CD4-positive, alpha-beta T cell treated with Interleukin-21 for 1 hour (primary cell): ENCODE data around the gene G6PD.
"Not testable (repeated sequence)": the region's sequence is repeated elsewhere in the genome, so short reads cannot be mapped to it uniquely, and the experiment has no call there.

Experiments used
- DNase-seq: peaks from one replicate; pipeline ENCODE4 v3.0.0-alpha.2; 2020

Gene G6PD

GRCh38 chrX:154512879-154513553 lies 33.6 kb downstream of the G6PD start:
- no peak for DNase-seq

GRCh38 chrX:154511761-154512160 lies 34.9 kb downstream of the G6PD start:
- DNase-seq = no peak

- no peak for DNase-seq
Measured at GRCh38 chrX:154509455-154509854, 37.2 kb downstream of the G6PD start.

- no peak for DNase-seq
Measured at GRCh38 chrX:154508384-154508745, 38.3 kb downstream of the G6PD start.

GRCh38 chrX:154507673-154508383 lies 38.8 kb downstream of the G6PD start:
- no peak for DNase-seq

GRCh38 chrX:154506483-154507332 lies 39.9 kb downstream of the G6PD start:
- DNase-seq = no peak

GRCh38 chrX:154505734-154506133 lies 40.9 kb downstream of the G6PD start:
- DNase-seq = no peak

GRCh38 chrX:154502989-154503388 lies 43.7 kb downstream of the G6PD start:
- DNase-seq = no peak

GRCh38 chrX:154502098-154502497 lies 44.5 kb downstream of the G6PD start:
- no peak for DNase-seq

GRCh38 chrX:154501423-154501822 lies 45.2 kb downstream of the G6PD start:
- DNase-seq = not testable (repeated sequence)

- not testable (repeated sequence) for DNase-seq
Measured at GRCh38 chrX:154496591-154497137, 50.0 kb downstream of the G6PD start.

- no peak for DNase-seq
Measured at GRCh38 chrX:154495472-154495922, 51.1 kb downstream of the G6PD start.

- no peak for DNase-seq
Measured at GRCh38 chrX:154494715-154495114, 51.9 kb downstream of the G6PD start.

- DNase-seq = peak; percentile 94
Measured at GRCh38 chrX:154490414-154491083, 56.1 kb downstream of the G6PD start, which contains the start of gene SLC10A3. TSS of gene SLC10A3 (minus strand) at chrX:154490629. CDS start at chrX:154488940, 1,689 bp downstream.

- no peak for DNase-seq
Measured at GRCh38 chrX:154490021-154490413, 56.6 kb downstream of the G6PD start.

GRCh38 chrX:154489182-154489581 lies 57.5 kb downstream of the G6PD start:
- DNase-seq = no peak

GRCh38 chrX:154488336-154489075 lies 58.1 kb downstream of the G6PD start:
- no peak for DNase-seq

- no peak for DNase-seq
Measured at GRCh38 chrX:154487518-154488290, 58.9 kb downstream of the G6PD start.

GRCh38 chrX:154486396-154487207 lies 60.0 kb downstream of the G6PD start, which contains the start of gene UBL4A:
TSS of gene UBL4A (minus strand) at chrX:154486615. CDS start at chrX:154486584, 31 bp downstream.
- DNase-seq = peak; percentile 64

GRCh38 chrX:154486052-154486395 lies 60.6 kb downstream of the G6PD start:
- peak; percentile 37 for DNase-seq
